PC-3 (cell line): ENCODE results near the gene ASCC3. TPM values are rescaled to one million over a fixed set of nuclear protein-coding genes. Genes with fewer than 3 reads are reported as not detected.

Source experiments
- ATAC-seq: fragments of 200-7000 bp; cut with Tn5 transposase; 2 replicates; pipeline ENCODE4 v1.9.1; 2020; ENCODE audit warnings: mild to moderate bottlenecking, moderate library complexity
- BruUV-seq: library from RNA; stranded (reverse); fragments of 400-500 nt; replicated peaks from 2 replicates; lab custom pipeline; 2021; lab: Mats Ljungman, UMichigan
- CTCF ChIA-PET: fragments of 300-600 bp; sonication (Branson Sonifier 250); formaldehyde crosslinking; loops from one replicate; lab custom pipeline; 2022; ENCODE audit warnings: antibody characterized with exemption; lab: Charles Lee
- POLR2A ChIA-PET: fragments of 300-600 bp; sonication (Branson Sonifier 250); formaldehyde crosslinking; loops from one replicate; lab custom pipeline; 2022; ENCODE audit warnings: antibody characterized with exemption; ENCODE audit not compliant: unreplicated experiment; lab: Charles Lee
- DNase-seq: peaks from one replicate; pipeline ENCODE4 v3.0.0-alpha.2; 2015
- H2AFZ ChIP-seq: fragments of 300-600 bp; sonication (generic); 2 replicates; pipeline ENCODE4 v1.6.0; 2016; ENCODE audit warnings: antibody characterized with exemption, low read length
- H3F3A ChIP-seq: fragments of 300-600 bp; sonication (generic); one replicate; pipeline ENCODE4 v1.6.0; 2017; ENCODE audit warnings: antibody characterized with exemption, low read length, control low read depth, mild to moderate bottlenecking; ENCODE audit not compliant: unreplicated experiment
- H3K27ac ChIP-seq: fragments of 300-600 bp; sonication (generic); 2 replicates; pipeline ENCODE4 v1.5.1; 2016; ENCODE audit warnings: mild to moderate bottlenecking, low read length
- H3K27me3 ChIP-seq: fragments of 300-600 bp; sonication (generic); 2 replicates; pipeline ENCODE4 v1.6.1; 2016; ENCODE audit warnings: low read length, mixed read lengths
- H3K36me3 ChIP-seq: fragments of 300-600 bp; sonication (generic); 2 replicates; pipeline ENCODE4 v1.6.1; 2016; ENCODE audit warnings: low read depth, mixed run types, low read length, mixed read lengths
- H3K4me1 ChIP-seq: fragments of 300-600 bp; sonication (generic); 2 replicates; pipeline ENCODE4 v1.5.1; 2016; ENCODE audit warnings: low read length; ENCODE audit not compliant: insufficient read depth
- H3K4me2 ChIP-seq: fragments of 300-600 bp; sonication (generic); 2 replicates; pipeline ENCODE4 v1.6.0; 2016; ENCODE audit warnings: low read length
- H3K4me3 ChIP-seq: fragments of 300-600 bp; sonication (generic); 2 replicates; pipeline ENCODE4 v1.5.1; 2016; ENCODE audit warnings: mild to moderate bottlenecking, low read length, mixed read lengths
- H3K79me2 ChIP-seq: fragments of 300-600 bp; sonication (generic); 2 replicates; pipeline ENCODE4 v1.6.1; 2017; ENCODE audit warnings: low read length, mixed read lengths
- H3K9ac ChIP-seq: fragments of 300-600 bp; sonication (generic); 2 replicates; pipeline ENCODE4 v1.6.0; 2016; ENCODE audit warnings: mild to moderate bottlenecking, low read length
- H3K9me2 ChIP-seq: fragments of 300-600 bp; sonication (generic); replicated peaks from 2 replicates; pipeline ENCODE4 v1.6.1; 2016; ENCODE audit warnings: mixed run types, low read length, mixed read lengths
- H3K9me3 ChIP-seq: fragments of 300-600 bp; sonication (generic); 2 replicates; pipeline ENCODE4 v1.6.1; 2016; ENCODE audit warnings: low read length, mixed read lengths
- H4K20me1 ChIP-seq: fragments of 300-600 bp; sonication (generic); 2 replicates; pipeline ENCODE4 v1.6.1; 2016; ENCODE audit warnings: low read length, mixed read lengths
- CTCF ChIP-seq: fragments of 300-600 bp; sonication (generic); conservative IDR thresholded peaks from 2 replicates; pipeline ENCODE4 v1.5.1; 2017; ENCODE audit warnings: antibody characterized with exemption, low read depth, mild to moderate bottlenecking, low read length
- EZH2 ChIP-seq: fragments of 300-600 bp; sonication (generic); IDR thresholded peaks from one replicate; pipeline ENCODE4 v1.6.1; 2017; ENCODE audit warnings: antibody characterized with exemption, mild to moderate bottlenecking, low read length; ENCODE audit not compliant: unreplicated experiment
- EZH2phosphoT487 ChIP-seq: fragments of 300-600 bp; sonication (generic); IDR thresholded peaks from 2 replicates; pipeline ENCODE4 v1.6.1; 2018; ENCODE audit warnings: mild to moderate bottlenecking, antibody characterized with exemption, low read length, borderline replicate concordance
- intact Hi-C: fragments of 100-400 bp; cut with micrococcal nuclease; formaldehyde crosslinking; loops from 2 replicates; pipeline ENCODE4 v1.9.0; 2023
- total RNA-seq: library from RNA; depleted of rRNA; stranded (reverse); fragments of >200 nt; gene quantifications from 2 replicates; pipeline ENCODE4 v1.2.3, GENCODE V29; 2014

Gene ASCC3
- total RNA-seq, 1 experiment from 2014 or later: 27.7 TPM

- Histone ChIP-seq H3K36me3 (no peaks in the 10 kb centered on the region), H3K9ac (no peak overlapping the region), H3K79me2 (no peaks in the 10 kb centered on the region), H3K27me3 (no peaks in the 10 kb centered on the region), H3K9me2 (no peaks in the 10 kb centered on the region), H4K20me1 (no peaks in the 10 kb centered on the region), H3F3A (no peaks in the 10 kb centered on the region), H3K9me3 (no peaks in the 10 kb centered on the region), H3K4me3 (no peak overlapping the region), H3K4me1 (peaks cover 13% of the 10 kb centered on the region; the same call in 1 of the 2 replicates), H2AFZ (no peak overlapping the region), H3K27ac (no peak overlapping the region), H3K4me2 (no peak overlapping the region)
- TF ChIP-seq CTCF: no peak
- TF ChIP-seq EZH2: no peak
- TF ChIP-seq EZH2phosphoT487: no peak
- intact Hi-C loops: no loop called here
- ATAC-seq: no peak
- ChIA-PET POLR2A (no interaction called here), CTCF (no interaction called here)
- no peak for DNase-seq
- no TSS peak for BruUV-seq
Observed at GRCh38 chr6:100491952-100492670, 389.0 kb downstream of the ASCC3 start.

- DNase-seq (no peak), ATAC-seq (no peak)
- intact Hi-C loops: no loop called here
- TF ChIP-seq CTCF (no peak), EZH2 (no peak), EZH2phosphoT487 (no peak)
- Histone ChIP-seq H3K27me3 (no peaks in the 10 kb centered on the region), H2AFZ (no peak overlapping the region), H3K9me2 (no peaks in the 10 kb centered on the region), H3K27ac (no peak overlapping the region), H3K36me3 (no peaks in the 10 kb centered on the region), H3K79me2 (no peaks in the 10 kb centered on the region), H3F3A (no peaks in the 10 kb centered on the region), H3K4me3 (no peak overlapping the region), H4K20me1 (no peaks in the 10 kb centered on the region), H3K9ac (no peak overlapping the region), H3K4me2 (no peak overlapping the region), H3K9me3 (no peaks in the 10 kb centered on the region), H3K4me1 (peaks cover 13% of the 10 kb centered on the region; the same call in 1 of the 2 replicates)
- POLR2A ChIA-PET: no interaction called here
- CTCF ChIA-PET: no interaction called here
- no TSS peak for BruUV-seq
Observed at GRCh38 chr6:100490065-100490464, 391.1 kb downstream of the ASCC3 start.

GRCh38 chr6:100488244-100488643 is 392.9 kb downstream of the ASCC3 start:
- Histone ChIP-seq H3K79me2 (no peaks in the 10 kb centered on the region), H3F3A (no peaks in the 10 kb centered on the region), H3K27me3 (no peaks in the 10 kb centered on the region), H3K4me1 (peaks cover 4% of the 10 kb centered on the region; the same call in 1 of the 2 replicates), H3K9me2 (no peaks in the 10 kb centered on the region), H4K20me1 (no peaks in the 10 kb centered on the region), H3K4me2 (no peak overlapping the region), H3K4me3 (no peak overlapping the region), H3K9ac (no peak overlapping the region), H2AFZ (no peak overlapping the region), H3K27ac (no peak overlapping the region), H3K36me3 (no peaks in the 10 kb centered on the region), H3K9me3 (no peaks in the 10 kb centered on the region)
- no TSS peak for BruUV-seq
- ATAC-seq: no peak
- ChIA-PET POLR2A (no interaction called here), CTCF (no interaction called here)
- no peak for DNase-seq
- intact Hi-C loops: no loop called here
- TF ChIP-seq EZH2 (no peak), EZH2phosphoT487 (no peak), CTCF (no peak)
